ENCODE measurements around the gene TNFSF8. TPM values are rescaled to one million over a fixed set of nuclear protein-coding genes. Genes with fewer than 3 reads are reported as not detected.

Gene TNFSF8
- total and polyA plus RNA-seq, 11 donors = 0.25 to 4.9 (median 0.74) TPM; not detected in 1

DNA sequence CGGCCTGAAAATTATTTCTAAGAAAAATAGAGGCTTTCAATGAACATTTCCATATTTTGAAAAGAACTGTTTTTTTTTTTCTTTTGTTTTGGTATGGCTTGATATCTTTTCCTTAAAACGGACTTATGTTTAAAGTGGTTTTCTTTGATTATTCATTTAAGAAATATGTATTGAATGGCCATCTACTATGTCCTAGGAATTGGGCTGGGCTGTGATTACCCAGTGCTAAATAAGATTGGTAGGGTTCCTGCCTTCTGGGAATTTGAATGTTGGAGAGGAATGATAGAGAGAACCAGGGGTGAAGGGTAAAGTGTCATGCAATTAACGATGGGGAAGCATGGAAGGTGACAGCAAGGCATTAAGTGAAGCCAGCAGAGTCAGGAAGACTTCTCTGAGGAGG, 33.2 kb downstream of the TNFSF8 start:
- H3K4me3 ChIP-seq = no peak overlapping the region
- 66 to 80% (median 75%) methylated on average over 3 of the region's 3 CpGs for WGBS, 4 donors
- H3K9me3 ChIP-seq = no peaks in the 10 kb centered on the region
- H3K36me3 ChIP-seq = peaks cover 0 to 2% (median 0%) of the 10 kb centered on the region in 9 donors
- H3K27ac ChIP-seq = peak overlapping the region in 1 of 12 donors; percentile 29
- TF ChIP-seq POLR2A (IDR thresholded peaks at IDR 0.05) = no peak
- TF ChIP-seq, protein P1, sequence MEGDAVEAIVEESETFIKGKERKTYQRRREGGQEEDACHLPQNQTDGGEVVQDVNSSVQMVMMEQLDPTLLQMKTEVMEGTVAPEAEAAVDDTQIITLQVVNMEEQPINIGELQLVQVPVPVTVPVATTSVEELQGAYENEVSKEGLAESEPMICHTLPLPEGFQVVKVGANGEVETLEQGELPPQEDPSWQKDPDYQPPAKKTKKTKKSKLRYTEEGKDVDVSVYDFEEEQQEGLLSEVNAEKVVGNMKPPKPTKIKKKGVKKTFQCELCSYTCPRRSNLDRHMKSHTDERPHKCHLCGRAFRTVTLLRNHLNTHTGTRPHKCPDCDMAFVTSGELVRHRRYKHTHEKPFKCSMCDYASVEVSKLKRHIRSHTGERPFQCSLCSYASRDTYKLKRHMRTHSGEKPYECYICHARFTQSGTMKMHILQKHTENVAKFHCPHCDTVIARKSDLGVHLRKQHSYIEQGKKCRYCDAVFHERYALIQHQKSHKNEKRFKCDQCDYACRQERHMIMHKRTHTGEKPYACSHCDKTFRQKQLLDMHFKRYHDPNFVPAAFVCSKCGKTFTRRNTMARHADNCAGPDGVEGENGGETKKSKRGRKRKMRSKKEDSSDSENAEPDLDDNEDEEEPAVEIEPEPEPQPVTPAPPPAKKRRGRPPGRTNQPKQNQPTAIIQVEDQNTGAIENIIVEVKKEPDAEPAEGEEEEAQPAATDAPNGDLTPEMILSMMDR (IDR thresholded peaks at IDR 0.05) = no peak
- no peak for ATAC-seq
- intact Hi-C loops (cut with DNase I) = no loop called here
- H3K27me3 ChIP-seq = no peaks in the 10 kb centered on the region
- H3K4me1 ChIP-seq = peaks cover 0 to 80% (median 10%) of the 10 kb centered on the region in 12 donors
- DNase-seq = no peak

DNA sequence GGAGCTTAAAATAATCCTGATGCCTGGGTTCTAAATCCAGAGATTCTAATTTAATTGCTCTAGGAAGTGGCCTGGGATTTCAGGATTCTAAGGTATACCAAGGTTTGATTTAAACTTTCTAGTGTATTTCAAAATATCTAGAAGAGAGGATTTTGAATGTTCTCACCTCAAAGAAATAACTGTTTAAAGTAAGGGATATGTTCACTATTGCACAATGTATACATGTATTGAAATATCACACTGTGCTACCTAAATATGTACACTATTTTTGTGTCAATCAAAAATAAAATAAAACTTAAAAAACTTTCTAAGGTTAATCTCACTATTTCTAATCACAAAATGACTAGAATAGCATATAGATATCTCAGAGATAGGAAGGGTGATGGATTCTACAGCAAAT, 34.0 kb downstream of the TNFSF8 start:
- H3K4me3 ChIP-seq = no peak overlapping the region
- no peaks in the 10 kb centered on the region for H3K27me3 ChIP-seq
- no peaks in the 10 kb centered on the region for H3K36me3 ChIP-seq
- no peak for DNase-seq
- no peak for ATAC-seq
- H3K27ac ChIP-seq = peak overlapping the region in 1 of 12 donors; percentile 51
- H3K9me3 ChIP-seq = peaks cover 0 to 3% (median 0%) of the 10 kb centered on the region in 12 donors
- peaks cover 0 to 72% (median 10%) of the 10 kb centered on the region in 12 donors for H3K4me1 ChIP-seq
- intact Hi-C loops (cut with DNase I) = no loop called here
- TF ChIP-seq, protein P1 (IDR thresholded peaks at IDR 0.05) = no peak
- TF ChIP-seq POLR2A (IDR thresholded peaks at IDR 0.05) = no peak

DNA sequence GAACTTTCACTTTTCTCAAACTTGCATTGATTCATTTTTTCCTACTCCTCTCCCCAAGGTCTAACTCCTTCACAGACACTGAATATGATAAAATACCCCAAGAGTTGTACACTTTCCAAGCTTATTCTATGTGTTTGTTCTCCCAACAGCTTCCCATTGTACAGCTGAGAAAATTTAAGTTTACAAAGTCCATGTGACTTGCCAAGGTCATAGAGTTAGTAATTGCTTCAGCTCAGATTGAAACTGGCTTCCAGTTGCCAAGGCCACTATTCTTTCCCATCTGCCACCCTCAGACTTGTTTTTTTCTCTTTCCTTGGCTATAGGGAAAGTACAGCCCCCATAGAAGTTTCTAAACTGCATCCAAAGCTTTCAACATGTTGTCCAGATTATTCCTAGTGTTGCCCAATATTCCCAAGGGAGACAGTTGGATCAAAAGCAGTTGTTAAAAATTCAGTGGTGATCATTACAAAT, 34.8 kb downstream of the TNFSF8 start:
- TF ChIP-seq, protein P1 (IDR thresholded peaks at IDR 0.05) = no peak
- TF ChIP-seq POLR2A (IDR thresholded peaks at IDR 0.05) = no peak
- DNase-seq = no peak
- Histone ChIP-seq H3K27ac (peak overlapping the region in 7 of 12 donors; percentile 22 to 62 (median 36)), H3K27me3 (no peaks in the 10 kb centered on the region), H3K9me3 (peaks cover 0 to 10% (median 0%) of the 10 kb centered on the region in 12 donors), H3K4me1 (peaks cover 0 to 68% (median 10%) of the 10 kb centered on the region in 12 donors), H3K4me3 (no peak overlapping the region), H3K36me3 (no peaks in the 10 kb centered on the region)
- no peak for ATAC-seq
- intact Hi-C loops (cut with DNase I) = no loop called here

DNA sequence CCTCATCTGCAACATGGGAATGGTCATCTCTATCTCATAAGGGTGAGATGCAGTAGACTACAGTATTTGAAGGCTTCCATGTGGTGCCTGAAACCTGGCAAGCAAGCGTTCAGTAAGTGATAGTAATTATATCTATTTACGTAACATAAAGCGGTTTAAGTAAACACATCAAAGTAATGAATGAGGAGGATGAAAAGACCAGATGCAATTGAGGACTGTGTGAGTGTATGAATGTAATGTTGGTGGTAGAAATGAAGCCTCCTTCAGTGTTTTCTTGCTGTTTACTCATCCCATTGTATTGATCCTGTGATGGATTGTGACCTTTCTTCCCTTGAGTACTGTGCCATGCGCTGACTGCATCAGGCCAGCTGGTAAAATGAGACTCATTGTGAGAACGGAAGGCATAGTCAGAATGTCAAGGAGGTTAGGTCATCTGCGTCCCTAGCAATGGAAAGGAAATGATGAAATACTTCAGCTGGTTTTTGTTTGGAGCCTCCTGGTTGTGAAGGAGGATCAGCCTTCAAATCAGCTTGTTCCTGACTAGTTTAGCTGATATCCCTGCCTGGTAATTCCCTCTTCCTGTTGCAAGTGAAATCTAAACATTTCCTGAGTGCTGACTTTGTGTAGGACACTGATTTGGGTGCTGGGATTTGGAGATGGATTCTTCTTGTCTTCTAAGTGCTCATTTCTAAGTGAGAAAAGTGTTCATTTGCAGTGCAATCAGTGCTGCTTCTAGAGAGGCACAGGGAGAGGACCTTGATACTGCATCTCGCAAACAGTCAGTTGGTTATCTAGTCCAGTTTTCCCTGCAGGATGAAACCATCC, 35.6 kb downstream of the TNFSF8 start:
- DNase-seq (peak in 2 of 5 donors; percentile 16 to 34), ATAC-seq (peak in 3 of 4 donors; percentile 87 to 94 (median 90))
- WGBS, 4 donors = 43 to 52% (median 47%) methylated on average over 7 of the region's 7 CpGs
- TF ChIP-seq POLR2A (IDR thresholded peaks at IDR 0.05) = no peak
- TF ChIP-seq, protein P1 (IDR thresholded peaks at IDR 0.05) = no peak
- peaks cover 0 to 65% (median 10%) of the 10 kb centered on the region in 12 donors for H3K4me1 ChIP-seq
- intact Hi-C loops (cut with DNase I) = no loop called here
- H3K27me3 ChIP-seq = no peaks in the 10 kb centered on the region
- peaks cover 0 to 15% (median 0%) of the 10 kb centered on the region in 12 donors for H3K9me3 ChIP-seq
- H3K4me3 ChIP-seq = no peak overlapping the region
- peak overlapping the region in 8 of 12 donors; percentile 3 to 62 (median 34) for H3K27ac ChIP-seq
- H3K36me3 ChIP-seq = no peaks in the 10 kb centered on the region

Data from heart left ventricle (tissue), 16 donors.